Measurements from ENCODE around the gene CTNNA1. TPM values are rescaled to one million over a fixed set of nuclear protein-coding genes. Genes with fewer than 3 reads are reported as not detected.

CTNNA1 gene
- total RNA-seq, 1 experiment from 2014 or later: 392 TPM

DNA sequence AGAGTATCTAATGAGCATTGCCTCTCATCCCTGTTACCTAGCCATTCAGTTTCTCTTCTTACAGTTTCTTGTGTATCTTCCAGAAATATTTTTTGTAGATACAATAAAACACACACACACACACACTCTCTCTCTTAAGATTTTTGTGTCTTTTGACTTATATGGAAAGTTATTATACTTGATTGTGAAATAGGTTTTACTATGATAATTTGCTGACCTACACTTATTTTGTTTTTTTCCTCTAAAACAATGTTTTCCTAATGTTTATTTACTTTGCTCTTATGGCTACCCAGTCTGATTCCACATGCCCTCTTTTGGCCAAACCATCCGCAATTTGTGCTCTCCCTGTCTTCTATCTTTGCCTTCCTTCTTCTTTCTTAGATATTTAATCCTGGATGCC lies 96.7 kb downstream of the CTNNA1 start:
- peaks cover 33% of the 10 kb centered on the region for H3K4me1 Mint-ChIP-seq (ENCODE audit: low read depth, unreplicated experiment)
- ChIA-PET CTCF (no interaction called here), POLR2A (no interaction called here)
- BruUV-seq (replicated peaks): no TSS peak
- Histone ChIP-seq H3K4me1 (peaks cover 7% of the 10 kb centered on the region; the same call in 1 of the 2 replicates), H3K9me3 (no peaks in the 10 kb centered on the region), H3K36me3 (ENCODE audit: control insufficient read depth, insufficient read depth, low read length) (no peaks in the 10 kb centered on the region), H3K27me3 (replicated peaks; ENCODE audit: control insufficient read depth, insufficient read depth, low read length) (no peaks in the 10 kb centered on the region), H3K4me3 (ENCODE audit: low read depth, low read length) (no peak overlapping the region)
- no peak overlapping the region for H3K4me3 Mint-ChIP-seq (ENCODE audit: unreplicated experiment)
- DNase-seq: no peak
- peaks cover 33% of the 10 kb centered on the region for H3K36me3 Mint-ChIP-seq (ENCODE audit: insufficient read depth, unreplicated experiment)
- TF ChIP-seq, protein P1, sequence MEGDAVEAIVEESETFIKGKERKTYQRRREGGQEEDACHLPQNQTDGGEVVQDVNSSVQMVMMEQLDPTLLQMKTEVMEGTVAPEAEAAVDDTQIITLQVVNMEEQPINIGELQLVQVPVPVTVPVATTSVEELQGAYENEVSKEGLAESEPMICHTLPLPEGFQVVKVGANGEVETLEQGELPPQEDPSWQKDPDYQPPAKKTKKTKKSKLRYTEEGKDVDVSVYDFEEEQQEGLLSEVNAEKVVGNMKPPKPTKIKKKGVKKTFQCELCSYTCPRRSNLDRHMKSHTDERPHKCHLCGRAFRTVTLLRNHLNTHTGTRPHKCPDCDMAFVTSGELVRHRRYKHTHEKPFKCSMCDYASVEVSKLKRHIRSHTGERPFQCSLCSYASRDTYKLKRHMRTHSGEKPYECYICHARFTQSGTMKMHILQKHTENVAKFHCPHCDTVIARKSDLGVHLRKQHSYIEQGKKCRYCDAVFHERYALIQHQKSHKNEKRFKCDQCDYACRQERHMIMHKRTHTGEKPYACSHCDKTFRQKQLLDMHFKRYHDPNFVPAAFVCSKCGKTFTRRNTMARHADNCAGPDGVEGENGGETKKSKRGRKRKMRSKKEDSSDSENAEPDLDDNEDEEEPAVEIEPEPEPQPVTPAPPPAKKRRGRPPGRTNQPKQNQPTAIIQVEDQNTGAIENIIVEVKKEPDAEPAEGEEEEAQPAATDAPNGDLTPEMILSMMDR (IDR thresholded peaks at IDR 0.05; ENCODE audit: insufficient read depth in 1 of 2, low read depth in 1 of 2, low read length in 1 of 2, severe bottlenecking in 1 of 2, unreplicated experiment in 1 of 2): no peak
- no peak overlapping the region for H3K27ac Mint-ChIP-seq (ENCODE audit: unreplicated experiment)
- intact Hi-C loops (cut with micrococcal nuclease; ENCODE audit: unreplicated experiment): no loop called here
- no peaks in the 10 kb centered on the region for H3K27me3 Mint-ChIP-seq (ENCODE audit: insufficient read depth, unreplicated experiment)
- no peaks in the 10 kb centered on the region for H3K9me3 Mint-ChIP-seq (ENCODE audit: unreplicated experiment)

DNA sequence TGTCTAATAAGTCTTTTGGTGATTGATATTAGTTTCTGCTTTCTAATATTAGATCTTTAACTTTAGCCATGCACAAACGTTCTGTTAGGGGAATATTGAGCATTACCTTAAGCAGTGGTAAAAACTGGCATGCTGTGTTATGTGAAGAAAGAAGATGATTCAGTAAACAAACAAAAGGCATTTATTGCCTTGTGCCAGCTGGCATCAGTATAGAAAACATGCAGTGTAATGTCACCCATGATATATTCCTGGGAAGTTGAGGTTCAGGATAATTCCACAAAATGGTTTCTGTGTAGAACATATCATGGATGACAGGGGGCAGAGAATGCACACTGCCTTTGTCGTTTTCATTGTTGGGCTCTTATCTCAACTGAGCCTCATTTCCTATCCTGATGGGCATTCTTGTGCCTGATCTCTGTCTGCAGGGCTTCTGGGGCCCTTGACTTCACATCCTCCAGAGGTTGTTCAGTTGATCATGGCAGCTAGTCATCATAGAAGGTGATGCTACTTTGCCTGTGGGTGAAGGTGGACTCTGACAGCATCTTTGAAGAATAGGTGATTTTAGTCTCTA lies 97.7 kb downstream of the CTNNA1 start:
- no peaks in the 10 kb centered on the region for H3K36me3 ChIP-seq (ENCODE audit: control insufficient read depth, insufficient read depth, low read length)
- Mint-ChIP-seq H3K4me3 (ENCODE audit: unreplicated experiment) (no peak overlapping the region), H3K9me3 (ENCODE audit: unreplicated experiment) (no peaks in the 10 kb centered on the region), H3K27me3 (ENCODE audit: insufficient read depth, unreplicated experiment) (no peaks in the 10 kb centered on the region), H3K27ac (ENCODE audit: unreplicated experiment) (no peak overlapping the region), H3K36me3 (ENCODE audit: insufficient read depth, unreplicated experiment) (peaks cover 23% of the 10 kb centered on the region), H3K4me1 (ENCODE audit: low read depth, unreplicated experiment) (peaks cover 27% of the 10 kb centered on the region)
- no peak overlapping the region for H3K4me3 ChIP-seq (ENCODE audit: low read depth, low read length)
- TF ChIP-seq, protein P1 (IDR thresholded peaks at IDR 0.05; ENCODE audit: insufficient read depth in 1 of 2, low read depth in 1 of 2, low read length in 1 of 2, severe bottlenecking in 1 of 2, unreplicated experiment in 1 of 2): no peak
- H3K4me1 ChIP-seq: peaks cover 7% of the 10 kb centered on the region; the same call in 1 of the 2 replicates
- no TSS peak for BruUV-seq (replicated peaks)
- DNase-seq: no peak
- no peaks in the 10 kb centered on the region for H3K9me3 ChIP-seq
- CTCF ChIA-PET: no interaction called here
- POLR2A ChIA-PET: no interaction called here
- no peaks in the 10 kb centered on the region for H3K27me3 ChIP-seq (replicated peaks; ENCODE audit: control insufficient read depth, insufficient read depth, low read length)
- intact Hi-C loops (cut with micrococcal nuclease; ENCODE audit: unreplicated experiment): no loop called here

DNA sequence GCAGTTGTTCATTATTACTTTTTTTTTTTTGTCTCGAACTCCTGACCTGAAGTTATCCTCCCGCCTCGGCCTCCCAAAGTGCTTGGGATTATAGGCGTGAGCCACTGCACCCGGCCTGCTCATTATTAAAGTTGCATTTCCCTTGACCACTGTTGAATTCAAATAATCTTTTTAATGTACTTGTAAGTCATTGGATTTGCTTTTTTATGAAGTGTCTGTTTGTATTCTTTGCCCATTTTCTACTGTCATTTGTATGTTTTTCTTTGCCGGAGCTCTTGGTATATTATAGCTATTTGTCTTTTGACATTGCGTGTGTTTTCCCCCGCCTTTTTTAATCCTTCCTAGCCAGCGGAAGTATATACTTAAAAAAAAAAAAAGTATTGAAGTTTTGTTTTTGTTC lies 99.9 kb downstream of the CTNNA1 start:
- Histone ChIP-seq H3K36me3 (ENCODE audit: control insufficient read depth, insufficient read depth, low read length) (no peaks in the 10 kb centered on the region), H3K9me3 (no peaks in the 10 kb centered on the region), H3K27me3 (replicated peaks; ENCODE audit: control insufficient read depth, insufficient read depth, low read length) (no peaks in the 10 kb centered on the region), H3K4me3 (ENCODE audit: low read depth, low read length) (no peak overlapping the region), H3K4me1 (peaks cover 4% of the 10 kb centered on the region; the same call in 1 of the 2 replicates)
- Mint-ChIP-seq H3K9me3 (ENCODE audit: unreplicated experiment) (no peaks in the 10 kb centered on the region), H3K4me1 (ENCODE audit: low read depth, unreplicated experiment) (peaks cover 19% of the 10 kb centered on the region), H3K4me3 (ENCODE audit: unreplicated experiment) (no peak overlapping the region), H3K36me3 (ENCODE audit: insufficient read depth, unreplicated experiment) (peaks cover 21% of the 10 kb centered on the region), H3K27ac (ENCODE audit: unreplicated experiment) (no peak overlapping the region), H3K27me3 (ENCODE audit: insufficient read depth, unreplicated experiment) (no peaks in the 10 kb centered on the region)
- POLR2A ChIA-PET: no interaction called here
- TF ChIP-seq, protein P1 (IDR thresholded peaks at IDR 0.05; ENCODE audit: insufficient read depth in 1 of 2, low read depth in 1 of 2, low read length in 1 of 2, severe bottlenecking in 1 of 2, unreplicated experiment in 1 of 2): no peak
- DNase-seq: no peak
- CTCF ChIA-PET: no interaction called here
- no TSS peak for BruUV-seq (replicated peaks)
- intact Hi-C loops (cut with micrococcal nuclease; ENCODE audit: unreplicated experiment): no loop called here
